ENCODE results near the gene SHISA6.

Gene SHISA6

DNA sequence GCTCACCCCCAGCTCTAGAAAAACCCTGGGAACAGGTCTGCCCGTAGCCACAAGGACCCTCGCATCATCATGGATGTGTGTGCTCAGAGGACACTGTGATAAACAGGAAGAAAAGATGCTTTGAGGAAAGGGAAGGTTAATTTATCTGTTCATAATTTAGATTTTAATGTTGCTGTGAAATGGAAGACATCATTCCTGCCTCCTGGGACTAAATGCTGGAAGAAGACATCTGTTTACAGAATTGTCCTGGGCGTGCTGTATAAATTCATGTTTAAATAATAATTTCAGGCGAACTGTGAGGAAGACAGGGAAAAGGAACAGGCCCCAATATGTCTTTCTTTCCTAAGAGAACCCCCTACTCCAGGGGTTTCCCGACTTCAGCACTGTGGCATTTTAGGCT lies 112.6 kb downstream of the SHISA6 start:
- no peak for DNase-seq

DNA sequence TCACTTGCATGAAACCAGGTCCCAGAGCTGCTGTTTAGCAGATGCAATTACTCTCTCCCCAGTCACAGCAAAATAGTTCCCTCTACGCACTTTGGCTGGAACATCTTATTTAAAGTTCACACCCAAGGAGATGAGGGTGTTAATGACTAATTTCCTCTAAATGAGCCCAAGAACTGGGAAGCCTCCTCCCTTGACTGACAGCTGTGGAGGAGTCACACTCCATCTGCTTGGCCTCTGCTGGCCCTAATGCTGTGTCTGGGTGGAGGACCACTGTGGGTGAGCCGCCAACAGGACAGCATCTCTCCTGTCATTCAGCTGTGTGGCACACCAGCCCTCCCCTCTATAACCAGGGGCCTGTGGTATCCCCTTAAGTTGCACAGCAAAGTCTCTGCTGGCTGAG lies 115.4 kb downstream of the SHISA6 start:
- no peak for DNase-seq

- DNase-seq: no peak
Observed at GRCh38 chr17:11363565-11364117, 122.6 kb downstream of the SHISA6 start.

GRCh38 chr17:11366272-11366850 lies 125.3 kb downstream of the SHISA6 start:
- DNase-seq: no peak

DNA sequence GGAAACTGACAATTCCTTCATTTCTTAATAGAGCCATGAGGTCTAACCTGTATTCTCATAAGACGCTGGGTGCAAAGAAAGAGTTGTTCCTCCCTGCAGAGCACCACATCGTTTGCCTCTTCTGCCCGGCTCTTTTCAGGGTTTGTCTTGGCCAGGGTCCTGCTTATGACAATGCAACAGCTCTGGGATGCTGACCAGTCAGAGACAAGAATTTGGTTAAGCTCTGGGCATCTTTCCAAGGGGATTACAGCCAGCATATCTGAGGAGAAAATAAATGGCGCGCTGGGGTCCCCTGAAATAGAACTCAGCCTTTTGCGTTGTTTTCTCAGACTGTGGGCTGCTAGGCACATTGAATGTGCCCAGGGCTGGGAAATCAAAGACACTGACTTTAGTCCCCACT lies 128.6 kb downstream of the SHISA6 start:
- peak in 5 of 14 donors; percentile 4 to 37 (median 10) for DNase-seq

- no peak for DNase-seq
Observed at GRCh38 chr17:11372692-11373091, 131.7 kb downstream of the SHISA6 start.

GRCh38 chr17:11378506-11378905 lies 137.5 kb downstream of the SHISA6 start:
- DNase-seq: no peak

- DNase-seq: no peak
Observed at GRCh38 chr17:11380761-11381160, 139.7 kb downstream of the SHISA6 start.

DNA sequence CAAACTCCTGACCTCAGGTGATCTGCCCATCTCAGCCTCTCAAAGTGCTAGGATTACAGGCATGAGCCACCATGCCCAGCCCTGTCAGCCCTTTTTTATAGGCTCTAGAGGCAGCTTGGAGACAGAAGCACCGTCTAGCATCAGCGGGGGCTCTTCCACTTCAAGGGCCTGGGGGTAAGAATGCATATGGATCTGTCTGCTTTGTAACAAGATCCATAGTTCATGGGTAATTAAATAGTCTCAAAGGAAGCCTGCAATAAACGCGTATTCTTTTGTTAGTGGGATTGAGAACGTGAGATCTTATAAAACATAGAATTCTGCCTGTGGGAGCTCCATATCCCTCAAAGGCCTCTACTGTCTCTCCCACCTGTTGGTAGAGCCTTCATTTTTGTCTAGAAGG lies 142.1 kb downstream of the SHISA6 start:
- no peak for DNase-seq

- DNase-seq: no peak
Observed at GRCh38 chr17:11384131-11384530, 143.1 kb downstream of the SHISA6 start.

DNA sequence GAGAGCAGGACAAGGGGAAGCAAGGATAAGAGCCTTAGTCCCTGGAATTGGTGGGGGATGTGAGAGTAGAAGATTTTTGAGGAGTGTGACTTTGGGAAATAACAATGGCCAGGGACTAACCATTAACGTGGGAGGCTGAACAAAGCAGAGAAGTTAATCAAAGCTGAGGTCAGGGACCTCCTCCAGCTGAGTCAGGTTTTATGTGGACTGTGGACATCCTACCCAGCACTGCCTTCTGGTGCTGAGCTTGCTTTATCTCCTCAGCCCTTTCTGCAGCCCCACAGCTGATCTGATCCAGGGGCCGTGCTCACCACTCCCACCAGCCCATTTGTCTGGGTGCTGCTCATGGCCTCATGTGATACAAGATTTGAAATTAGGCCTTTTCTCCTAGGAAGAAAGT lies 146.6 kb downstream of the SHISA6 start:
- no peak for DNase-seq

DNA sequence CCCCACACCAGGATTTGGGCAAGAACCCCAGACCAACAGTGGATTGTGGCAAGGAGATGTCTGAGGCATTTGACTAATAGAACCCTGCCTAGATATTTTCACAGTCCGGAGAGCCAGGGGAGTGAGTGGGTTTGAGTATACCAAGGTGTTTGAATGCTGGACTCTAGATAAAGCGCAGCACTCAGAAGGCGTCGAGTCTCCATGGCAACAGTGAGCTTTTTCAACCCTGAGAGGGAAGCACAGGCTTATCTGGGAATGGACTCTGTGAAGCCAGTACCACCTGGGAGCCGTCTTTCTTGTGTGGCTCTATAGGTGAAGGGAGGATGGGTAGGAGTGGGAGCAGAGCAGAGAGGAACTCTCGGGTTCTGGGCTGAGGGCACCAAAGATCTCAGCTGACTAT lies 147.0 kb downstream of the SHISA6 start:
- no peak for DNase-seq

DNA sequence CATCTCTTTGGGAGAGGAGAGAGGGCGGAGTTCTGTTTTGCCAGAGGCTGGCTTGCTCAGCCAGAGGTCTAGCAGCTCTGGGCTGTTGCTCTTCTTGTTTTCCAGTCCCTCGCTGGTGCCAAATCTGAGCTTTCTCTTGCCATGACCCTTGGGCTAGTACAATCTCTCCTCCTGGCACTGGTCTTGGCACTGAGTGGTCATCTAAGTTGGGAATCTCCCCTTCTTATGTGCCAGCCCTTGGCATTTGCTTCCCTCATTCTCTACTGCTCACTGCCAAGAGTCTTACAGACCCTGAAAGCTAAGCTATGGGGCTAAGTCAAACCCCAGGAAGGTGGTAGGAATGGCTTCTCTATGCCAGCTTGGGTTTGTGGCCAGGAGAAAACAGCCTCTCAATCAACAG lies 148.6 kb downstream of the SHISA6 start:
- DNase-seq: peak in 5 of 14 donors; percentile 5 to 49 (median 22)

- no peak for DNase-seq
Observed at GRCh38 chr17:11391134-11391533, 150.1 kb downstream of the SHISA6 start.

DNA sequence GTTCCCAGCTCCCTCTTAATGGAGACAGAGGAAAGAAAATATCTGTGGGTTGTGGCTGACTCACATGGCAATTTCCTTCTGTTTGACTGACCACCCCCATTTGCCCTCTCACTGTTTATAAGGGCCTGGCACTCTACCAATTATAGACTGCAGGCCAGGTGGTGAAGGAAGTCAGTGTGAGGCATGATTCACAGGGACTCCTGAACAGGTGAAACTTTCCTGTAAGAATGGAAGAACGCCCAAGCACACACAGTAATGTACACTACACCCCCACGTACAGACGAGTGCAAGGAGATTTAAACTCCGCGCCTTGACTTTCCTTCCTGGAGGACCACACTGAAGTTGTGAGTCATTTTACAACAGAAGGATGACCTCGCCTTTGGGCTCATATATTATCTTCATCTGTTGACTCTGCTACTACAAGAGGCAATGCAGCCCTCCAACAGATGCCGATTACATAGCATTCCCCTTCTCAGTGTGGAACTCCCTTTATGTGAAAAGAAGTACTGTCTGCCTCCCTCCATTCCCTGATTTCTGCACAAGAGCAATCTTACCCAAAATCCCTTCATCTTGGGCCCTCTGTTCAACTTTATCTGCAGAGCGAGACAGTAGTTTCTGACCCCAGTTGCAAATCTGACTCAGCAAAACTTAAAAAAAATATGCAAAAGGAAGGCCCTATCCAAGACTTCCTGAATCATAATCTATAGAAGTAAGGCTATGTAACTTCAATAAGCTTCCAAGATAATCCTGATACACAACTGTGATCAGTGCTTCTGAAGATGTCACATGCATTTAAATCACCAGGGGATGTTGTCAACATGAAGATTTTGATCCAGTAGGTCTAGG lies 163.6 kb downstream of the SHISA6 start:
- no peak for DNase-seq

DNA sequence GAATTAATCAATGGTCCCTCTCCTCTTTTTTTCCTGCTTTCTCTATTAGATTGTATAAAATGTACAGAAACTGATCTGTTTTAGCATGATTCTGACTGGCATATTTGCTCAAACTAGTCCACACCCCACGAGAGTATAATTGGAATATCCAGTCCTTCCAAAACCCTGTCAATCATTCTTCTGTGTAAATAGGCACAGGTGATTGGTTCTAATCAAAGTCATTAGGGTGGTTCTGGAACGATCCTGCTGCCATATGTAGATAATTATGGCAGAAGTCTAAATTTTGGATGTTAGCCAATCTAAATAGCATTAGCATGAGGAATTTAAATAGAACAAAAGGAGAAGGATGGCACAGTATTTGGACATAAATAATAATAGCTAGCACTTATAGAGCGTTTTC lies 165.7 kb downstream of the SHISA6 start:
- DNase-seq: no peak

DNA sequence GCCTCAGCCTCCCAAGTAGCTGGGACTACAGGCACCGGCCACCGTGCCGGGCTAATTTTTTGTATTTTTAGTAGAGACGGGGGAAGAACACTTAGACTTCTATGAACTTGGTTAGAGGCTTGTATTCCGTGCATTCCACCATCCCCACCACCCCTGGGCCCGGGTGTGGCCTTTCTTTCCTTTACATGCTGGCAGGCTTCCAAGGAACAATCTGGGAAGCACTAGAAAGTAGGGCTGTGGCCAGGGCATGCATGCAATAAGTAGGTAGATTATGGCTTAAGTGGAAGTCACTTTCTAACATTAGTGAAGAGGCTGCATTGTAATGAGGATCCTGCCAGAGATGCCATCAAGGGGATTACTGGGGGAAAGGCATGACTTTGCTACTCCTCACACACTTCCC lies 171.6 kb downstream of the SHISA6 start:
- no peak for DNase-seq

- DNase-seq: no peak
Observed at GRCh38 chr17:11418342-11418741, 177.3 kb downstream of the SHISA6 start.

DNA sequence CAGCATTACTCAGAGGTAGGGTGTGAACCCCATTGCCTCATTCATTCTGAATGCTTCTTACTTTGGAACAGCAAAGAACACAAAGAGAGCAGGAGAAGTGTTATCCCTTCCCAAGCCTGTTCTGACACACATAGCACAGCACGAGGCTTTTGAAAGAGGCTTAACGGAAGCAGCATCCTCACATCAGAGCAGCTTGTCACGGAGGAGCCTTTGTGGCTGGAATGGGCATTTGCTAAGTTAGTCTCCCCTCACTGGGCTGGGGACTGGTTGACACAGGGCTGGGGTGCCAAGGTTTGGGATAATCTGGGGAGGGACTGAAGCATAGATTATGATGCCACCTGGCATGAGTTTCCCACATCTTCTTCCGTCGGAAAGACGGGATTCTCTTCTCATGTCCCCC lies 189.7 kb downstream of the SHISA6 start:
- DNase-seq: no peak

- DNase-seq: no peak
Observed at GRCh38 chr17:11438673-11439072, 197.7 kb downstream of the SHISA6 start.

- DNase-seq: no peak
Observed at GRCh38 chr17:11441004-11441403, 200.0 kb downstream of the SHISA6 start.

DNA sequence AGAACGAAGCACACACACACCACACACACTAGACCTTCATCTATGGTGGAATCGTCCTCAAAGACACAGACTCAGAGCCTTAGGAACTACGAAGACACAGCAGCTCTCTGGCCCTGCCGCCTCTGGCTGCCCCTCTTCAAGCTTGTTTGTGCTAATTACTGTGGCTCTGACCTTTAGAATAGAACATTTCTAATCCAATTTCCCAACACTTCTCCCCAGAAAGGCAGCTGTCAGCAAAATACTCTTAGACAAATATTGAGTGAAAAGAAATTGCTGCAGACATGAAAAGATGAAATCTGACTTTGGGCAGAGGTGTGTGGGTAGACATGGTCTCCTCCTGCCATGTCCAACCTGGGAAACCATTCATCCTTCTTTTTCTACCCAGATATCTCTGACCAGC lies 205.3 kb downstream of the SHISA6 start:
- DNase-seq: no peak

GRCh38 chr17:11454096-11454495 lies 213.1 kb downstream of the SHISA6 start:
- DNase-seq: no peak

- DNase-seq: no peak
Observed at GRCh38 chr17:11458279-11458678, 217.3 kb downstream of the SHISA6 start.

Data from C1 segment of cervical spinal cord (tissue), 14 donors.